Peyer's patch (tissue), 4 donors: Measurements from ENCODE around the gene KLF3. TPM values are rescaled to one million over a fixed set of nuclear protein-coding genes. Genes with fewer than 3 reads are reported as not detected.
A peak's percentile ranks its signal among the peaks of the same experiment; 100 is the strongest.

Experiments
- DNase-seq, 3 donors: peaks; one replicate each; pipeline ENCODE4 v3.0.0-alpha.2; 2017 to 2019
- H3K27ac ChIP-seq, 4 donors: fragments of 200-600 bp; sonication (generic); one replicate each; pipeline ENCODE4 v1.5.1; 2016 to 2019
- H3K27me3 ChIP-seq, 2 donors: fragments of 200-600 bp; sonication (generic); one replicate each; pipeline ENCODE4 v1.5.1; 2019
- H3K36me3 ChIP-seq, 3 donors: fragments of 200-600 bp; sonication (generic); one replicate each; pipeline ENCODE4 v1.5.1; 2016 to 2019
- H3K4me1 ChIP-seq, 4 donors: fragments of 200-600 bp; sonication (generic); one replicate each; pipeline ENCODE4 v1.5.1; 2016 to 2019
- H3K4me3 ChIP-seq, 4 donors: fragments of 200-600 bp; sonication (generic); 1 replicate in 3 of 4; 2 replicates in 1 of 4; pipeline ENCODE4 v1.5.1; 2016 to 2019; ENCODE audit warnings: mild to moderate bottlenecking in 1 of 4
- H3K9me3 ChIP-seq, 4 donors: fragments of 200-600 bp; sonication (generic); one replicate each; pipeline ENCODE4 v1.5.1; 2016 to 2019; ENCODE audit warnings: mild to moderate bottlenecking in 1 of 4
- CTCF ChIP-seq, 6 experiments: fragments of 450-650 bp in 4 of 6; fragments of 200-600 bp in 2 of 6; sonication (generic) in 1 of 6; IDR thresholded peaks; one replicate each; pipeline ENCODE4 v1.5.1; 2017 to 2019; ENCODE audit warnings: antibody characterized with exemption in 6 of 6, mild to moderate bottlenecking in 3 of 6, moderate library complexity in 1 of 6
- POLR2A ChIP-seq, 2 donors: fragments of 450-650 bp; IDR thresholded peaks; one replicate each; pipeline ENCODE4 v1.5.1; 2017; ENCODE audit warnings: antibody characterized with exemption in 2 of 2, mild to moderate bottlenecking in 2 of 2, moderate library complexity in 2 of 2
- total RNA-seq, 4 donors: library from RNA; depleted of rRNA; stranded (reverse); fragments of >200 nt; gene quantifications; one replicate each; pipeline ENCODE4 v1.1.0, GENCODE V29; 2016

Gene KLF3
- 100 to 1,000 TPM in 2 of 4 donors, 10 to 100 TPM in 2; 36.3 to 128 (median 103) TPM for total RNA-seq

GRCh38 chr4:38663801-38664705 lies at the start of gene KLF3:
TSS of gene KLF3 (plus strand) at chr4:38664199. CDS start at chr4:38680626, 16,427 bp downstream.
- DNase-seq: peak; percentile 92 to 99 (median 97)
- H3K4me3 ChIP-seq: peak within 1 kb of the TSS; percentile 69 to 96 (median 84)
- no peaks in the 10 kb centered on the region for H3K36me3 ChIP-seq
- H3K27ac ChIP-seq: peak within 1 kb of the TSS; percentile 97 to 100 (median 98)
- peaks cover 0 to 12% (median under 1%) of the 10 kb centered on the region in 4 donors for H3K4me1 ChIP-seq
- H3K27me3 ChIP-seq: no peaks in the 10 kb centered on the region
- H3K9me3 ChIP-seq: no peaks in the 10 kb centered on the region
- TF ChIP-seq CTCF (IDR thresholded peaks at IDR 0.05) (no peak), POLR2A (IDR thresholded peaks at IDR 0.05) (peak; percentile 93 to 98)

GRCh38 chr4:38614231-38614630 lies 49.8 kb upstream of the KLF3 start:
- H3K9me3 ChIP-seq: no peaks in the 10 kb centered on the region
- TF ChIP-seq POLR2A (IDR thresholded peaks at IDR 0.05) (no peak), CTCF (IDR thresholded peaks at IDR 0.05) (no peak)
- H3K27me3 ChIP-seq: no peaks in the 10 kb centered on the region
- H3K27ac ChIP-seq: no peak overlapping the region
- no peaks in the 10 kb centered on the region for H3K36me3 ChIP-seq
- H3K4me3 ChIP-seq: no peak overlapping the region
- H3K4me1 ChIP-seq: peaks cover 0 to 42% (median 6%) of the 10 kb centered on the region in 4 donors
- no peak for DNase-seq

GRCh38 chr4:38615847-38616246 lies 48.2 kb upstream of the KLF3 start:
- Histone ChIP-seq H3K27me3 (no peaks in the 10 kb centered on the region), H3K36me3 (no peaks in the 10 kb centered on the region), H3K4me3 (no peak overlapping the region), H3K9me3 (no peaks in the 10 kb centered on the region), H3K27ac (no peak overlapping the region), H3K4me1 (peaks cover 0 to 33% (median 10%) of the 10 kb centered on the region in 4 donors)
- DNase-seq: no peak
- TF ChIP-seq CTCF (IDR thresholded peaks at IDR 0.05) (no peak), POLR2A (IDR thresholded peaks at IDR 0.05) (no peak)

GRCh38 chr4:38618505-38618904 lies 45.5 kb upstream of the KLF3 start:
- no peaks in the 10 kb centered on the region for H3K36me3 ChIP-seq
- no peak for DNase-seq
- no peak overlapping the region for H3K4me3 ChIP-seq
- no peak for TF ChIP-seq POLR2A (IDR thresholded peaks at IDR 0.05)
- peaks cover 0 to 19% (median 4%) of the 10 kb centered on the region in 4 donors for H3K4me1 ChIP-seq
- no peak overlapping the region for H3K27ac ChIP-seq
- no peaks in the 10 kb centered on the region for H3K9me3 ChIP-seq
- H3K27me3 ChIP-seq: no peaks in the 10 kb centered on the region

GRCh38 chr4:38619316-38619715 lies 44.7 kb upstream of the KLF3 start:
- no peak overlapping the region for H3K27ac ChIP-seq
- DNase-seq: no peak
- H3K9me3 ChIP-seq: no peaks in the 10 kb centered on the region
- H3K4me1 ChIP-seq: peaks cover 0 to 11% (median 4%) of the 10 kb centered on the region in 4 donors
- H3K36me3 ChIP-seq: no peaks in the 10 kb centered on the region
- TF ChIP-seq CTCF (IDR thresholded peaks at IDR 0.05): no peak
- no peak for TF ChIP-seq POLR2A (IDR thresholded peaks at IDR 0.05)
- H3K27me3 ChIP-seq: no peaks in the 10 kb centered on the region
- no peak overlapping the region for H3K4me3 ChIP-seq

GRCh38 chr4:38620065-38620464 lies 43.9 kb upstream of the KLF3 start:
- no peak for TF ChIP-seq CTCF (IDR thresholded peaks at IDR 0.05)
- peaks cover 0 to 10% (median 4%) of the 10 kb centered on the region in 4 donors for H3K4me1 ChIP-seq
- H3K27ac ChIP-seq: peak overlapping the region in 3 of 4 donors; percentile 52 to 93 (median 86)
- no peak overlapping the region for H3K4me3 ChIP-seq
- no peak for DNase-seq
- no peaks in the 10 kb centered on the region for H3K27me3 ChIP-seq
- no peaks in the 10 kb centered on the region for H3K36me3 ChIP-seq
- H3K9me3 ChIP-seq: no peaks in the 10 kb centered on the region
